OCI-LY7 (cell line): ENCODE measurements around the gene TSPAN17. TPM values are rescaled to one million over a fixed set of nuclear protein-coding genes. Genes with fewer than 3 reads are reported as not detected.

Source experiments
- BruUV-seq: library from RNA; stranded (reverse); fragments of 400-500 nt; replicated peaks from 2 replicates; lab custom pipeline; 2021; lab: Mats Ljungman, UMichigan
- CTCF ChIA-PET: fragments of 300-600 bp; sonication (Branson Sonifier 250); formaldehyde crosslinking; loops from one replicate; lab custom pipeline; 2022; ENCODE audit warnings: antibody characterized with exemption; ENCODE audit not compliant: unreplicated experiment; lab: Charles Lee
- POLR2A ChIA-PET: fragments of 300-600 bp; sonication (Branson Sonifier 250); formaldehyde crosslinking; loops from one replicate; lab custom pipeline; 2022; ENCODE audit warnings: antibody characterized with exemption; lab: Charles Lee
- DNase-seq: peaks from one replicate; pipeline ENCODE4 v3.0.0-alpha.2; 2015; ENCODE audit warnings: low spot score
- H2AFZ ChIP-seq: fragments of 200-600 bp; sonication (generic), shearing (Covaris generic); 2 replicates; pipeline ENCODE4 v1.6.1; 2014; ENCODE audit warnings: mild to moderate bottlenecking, antibody characterized with exemption, low read length, moderate library complexity
- H3K27ac ChIP-seq: fragments of 200-600 bp; sonication (generic); 2 replicates; pipeline ENCODE4 v1.5.1; 2014; ENCODE audit warnings: mixed run types, low read depth, mild to moderate bottlenecking, moderate library complexity, low read length, inconsistent platforms; ENCODE audit not compliant: poor library complexity, severe bottlenecking
- H3K36me3 ChIP-seq: fragments of 200-600 bp; sonication (generic); 2 replicates; pipeline ENCODE4 v1.6.1; 2014; ENCODE audit warnings: mild to moderate bottlenecking, antibody characterized with exemption, low read length, moderate library complexity, mixed read lengths; ENCODE audit not compliant: insufficient read depth
- H3K4me1 ChIP-seq: fragments of 200-600 bp; sonication (generic); 2 replicates; pipeline ENCODE4 v1.5.1; 2014; ENCODE audit warnings: mild to moderate bottlenecking, low read length; ENCODE audit not compliant: insufficient read depth, poor library complexity, severe bottlenecking
- H3K4me2 ChIP-seq: fragments of 200-600 bp; sonication (generic); 2 replicates; pipeline ENCODE4 v1.6.1; 2014; ENCODE audit warnings: mild to moderate bottlenecking, low read length
- H3K4me3 ChIP-seq: fragments of 200-600 bp; sonication (generic); 2 replicates; pipeline ENCODE4 v1.5.1; 2014; ENCODE audit warnings: mild to moderate bottlenecking, low read depth, low read length; ENCODE audit not compliant: poor library complexity, severe bottlenecking
- H3K79me2 ChIP-seq: fragments of 200-600 bp; sonication (generic); 2 replicates; pipeline ENCODE4 v1.6.1; 2016; ENCODE audit warnings: low read depth, mild to moderate bottlenecking, low read length, moderate library complexity, mixed read lengths; ENCODE audit not compliant: insufficient read depth
- H3K9me2 ChIP-seq: fragments of 200-600 bp; sonication (generic); 2 replicates; pipeline ENCODE4 v1.6.1; 2016; ENCODE audit warnings: mild to moderate bottlenecking, low read length, mixed read lengths; ENCODE audit not compliant: insufficient read depth
- H3K9me3 ChIP-seq: fragments of 200-600 bp; sonication (generic); 2 replicates; pipeline ENCODE4 v1.6.1; 2014; ENCODE audit warnings: mild to moderate bottlenecking, mixed run types, low read length, mixed read lengths
- H4K20me1 ChIP-seq: fragments of 200-600 bp; sonication (generic); 2 replicates; pipeline ENCODE4 v1.6.1; 2014; ENCODE audit warnings: mild to moderate bottlenecking, antibody characterized with exemption, low read length, moderate library complexity, mixed read lengths; ENCODE audit not compliant: insufficient read depth
- EZH2phosphoT487 ChIP-seq: fragments of 200-600 bp; sonication (generic); IDR thresholded peaks from 2 replicates; pipeline ENCODE4 v1.6.1; 2018; ENCODE audit warnings: low read depth, borderline replicate concordance, mild to moderate bottlenecking, mixed run types, antibody characterized with exemption, low read length, moderate library complexity, mixed read lengths
- intact Hi-C: fragments of 100-400 bp; cut with micrococcal nuclease; formaldehyde crosslinking; loops from one replicate; pipeline ENCODE4 v1.10.0; 2022; ENCODE audit not compliant: unreplicated experiment
- total RNA-seq, 2 experiments: library from RNA; depleted of rRNA in 1 of 2; stranded (reverse); fragments of >200 nt in 1 of 2; shearing (Covaris generic) in 1 of 2; gene quantifications; 2 replicates each; pipeline ENCODE4 v1.2.3, GENCODE V29; 2014 to 2022
- TF ChIP-seq, protein P1 (sequence below): fragments of 200-600 bp; sonication (generic); conservative IDR thresholded peaks from 2 replicates; pipeline ENCODE4 v1.5.1; 2014; ENCODE audit warnings: mild to moderate bottlenecking, antibody characterized with exemption, low read length, moderate library complexity, mixed read lengths

The TSPAN17 gene
- total RNA-seq, 2 experiments from 2014 or later: 9.3 to 23.3 TPM

DNA sequence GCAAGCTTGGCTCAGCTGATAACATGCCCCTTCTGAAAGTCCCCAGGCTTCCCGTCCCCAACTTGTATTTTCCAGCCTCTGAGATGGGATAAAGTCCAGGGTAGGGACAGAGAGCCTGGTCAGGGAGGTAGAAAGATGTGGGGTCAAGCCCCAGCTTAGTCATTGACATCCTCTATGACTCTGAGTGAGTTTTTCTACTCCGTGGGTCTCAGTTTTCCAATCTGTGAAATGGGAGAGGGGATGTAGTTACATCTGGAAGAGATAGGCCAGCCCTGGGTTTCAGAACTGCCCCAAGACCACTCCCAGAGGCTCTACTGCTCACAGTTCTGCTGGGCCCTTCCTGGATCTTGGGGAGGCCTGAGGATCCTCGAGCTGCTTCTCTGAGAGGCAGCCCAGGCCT lies 40.4 kb upstream of the TSPAN17 start:
- Histone ChIP-seq H3K4me3 (no peak overlapping the region), H3K79me2 (no peaks in the 10 kb centered on the region), H2AFZ (no peak overlapping the region), H4K20me1 (no peaks in the 10 kb centered on the region), H3K27ac (no peak overlapping the region), H3K36me3 (no peaks in the 10 kb centered on the region), H3K9me2 (no peaks in the 10 kb centered on the region), H3K4me1 (peaks cover 14% of the 10 kb centered on the region), H3K9me3 (no peaks in the 10 kb centered on the region), H3K4me2 (no peak overlapping the region)
- DNase-seq: no peak
- ChIA-PET POLR2A (no interaction called here), CTCF (interaction anchor here (0.6 kb wide), 1 partner anchor 41 kb away, joined by 9 read pairs; the partner anchor contains the start of gene TSPAN17)
- intact Hi-C loops: no loop called here
- BruUV-seq: no TSS peak
- no peak for TF ChIP-seq EZH2phosphoT487
- TF ChIP-seq, protein P1, sequence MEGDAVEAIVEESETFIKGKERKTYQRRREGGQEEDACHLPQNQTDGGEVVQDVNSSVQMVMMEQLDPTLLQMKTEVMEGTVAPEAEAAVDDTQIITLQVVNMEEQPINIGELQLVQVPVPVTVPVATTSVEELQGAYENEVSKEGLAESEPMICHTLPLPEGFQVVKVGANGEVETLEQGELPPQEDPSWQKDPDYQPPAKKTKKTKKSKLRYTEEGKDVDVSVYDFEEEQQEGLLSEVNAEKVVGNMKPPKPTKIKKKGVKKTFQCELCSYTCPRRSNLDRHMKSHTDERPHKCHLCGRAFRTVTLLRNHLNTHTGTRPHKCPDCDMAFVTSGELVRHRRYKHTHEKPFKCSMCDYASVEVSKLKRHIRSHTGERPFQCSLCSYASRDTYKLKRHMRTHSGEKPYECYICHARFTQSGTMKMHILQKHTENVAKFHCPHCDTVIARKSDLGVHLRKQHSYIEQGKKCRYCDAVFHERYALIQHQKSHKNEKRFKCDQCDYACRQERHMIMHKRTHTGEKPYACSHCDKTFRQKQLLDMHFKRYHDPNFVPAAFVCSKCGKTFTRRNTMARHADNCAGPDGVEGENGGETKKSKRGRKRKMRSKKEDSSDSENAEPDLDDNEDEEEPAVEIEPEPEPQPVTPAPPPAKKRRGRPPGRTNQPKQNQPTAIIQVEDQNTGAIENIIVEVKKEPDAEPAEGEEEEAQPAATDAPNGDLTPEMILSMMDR: no peak

DNA sequence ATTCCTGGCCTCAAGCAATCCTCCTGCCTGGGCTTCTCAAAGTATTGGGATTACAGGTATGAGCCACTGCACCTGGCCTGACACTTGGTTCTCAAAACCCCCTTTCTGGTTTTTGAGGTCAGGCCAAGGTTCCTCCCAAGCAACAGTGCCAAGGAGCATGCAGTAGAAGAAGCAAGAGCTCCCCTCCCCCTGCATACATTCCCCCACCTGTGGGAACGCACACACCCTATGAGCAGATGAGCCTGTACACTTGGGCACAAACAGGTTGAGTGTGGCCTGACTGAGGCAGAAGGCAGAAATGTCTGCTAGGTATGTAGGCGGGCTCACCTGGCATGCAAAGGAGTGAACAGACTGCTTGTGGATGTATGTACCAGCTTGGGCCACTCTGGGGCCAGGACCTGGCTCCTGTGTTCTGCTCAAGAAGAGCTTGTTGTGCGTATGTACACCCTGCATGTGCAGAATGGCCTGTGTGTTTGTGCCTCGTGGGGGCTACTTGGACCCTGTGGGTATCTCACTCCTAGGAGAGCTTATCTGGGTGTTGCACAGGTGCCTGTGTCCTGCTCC lies 39.1 kb upstream of the TSPAN17 start:
- no peak for DNase-seq
- CTCF ChIA-PET: no interaction called here
- intact Hi-C loops: no loop called here
- no TSS peak for BruUV-seq
- TF ChIP-seq, protein P1: no peak
- TF ChIP-seq EZH2phosphoT487: no peak
- Histone ChIP-seq H3K9me3 (no peaks in the 10 kb centered on the region), H3K36me3 (no peaks in the 10 kb centered on the region), H3K4me3 (no peak overlapping the region), H3K79me2 (no peaks in the 10 kb centered on the region), H4K20me1 (no peaks in the 10 kb centered on the region), H3K4me2 (no peak overlapping the region), H3K9me2 (no peaks in the 10 kb centered on the region), H3K4me1 (peaks cover 14% of the 10 kb centered on the region), H2AFZ (no peak overlapping the region), H3K27ac (no peak overlapping the region)
- POLR2A ChIA-PET: interaction anchor here (1.0 kb wide), 1 partner anchor 21 kb away, joined by 3 read pairs; no protein-coding TSS in a partner anchor
